K562 (cell line): ENCODE measurements around the gene MLST8.

ENCODE experiments used
- BDP1 ChIP-seq: IDR thresholded peaks from 3 replicates; pipeline ENCODE4 v1.6.1; 2011; ENCODE audit not compliant: insufficient read length, insufficient read depth
- EZH2 ChIP-seq: IDR thresholded peaks from 2 replicates; pipeline ENCODE4 v1.6.1; 2012; ENCODE audit warnings: low read depth, mild to moderate bottlenecking, inconsistent platforms, low read length, borderline replicate concordance
- FOXJ3 ChIP-seq: sonication (generic); formaldehyde crosslinking; IDR thresholded peaks from 2 replicates; pipeline ENCODE4 v1.4.0; 2020; ENCODE audit warnings: mild to moderate bottlenecking, missing genetic modification reagents
- GABPB2 ChIP-seq: fragments of 250-450 bp; sonication (Bioruptor Pico); conservative IDR thresholded peaks from 2 replicates; pipeline ENCODE4 v1.5.1; 2021; ENCODE audit warnings: mild to moderate bottlenecking
- JUN ChIP-seq, 2 experiments: sonication (generic) in 1 of 2; formaldehyde crosslinking in 1 of 2; IDR thresholded peaks; 2 replicates each; pipeline versions ENCODE4 v1.6.1 to v1.8.0; 2012 to 2022; ENCODE audit warnings: borderline replicate concordance in 2 of 2, mild to moderate bottlenecking in 2 of 2, improper control_type of control experiment in 1 of 2, low read depth in 1 of 2, low read length in 1 of 2, missing genetic modification reagents in 1 of 2
- MAFK ChIP-seq: IDR thresholded peaks from 2 replicates; pipeline ENCODE4 v1.6.1; 2011; ENCODE audit warnings: low read length, improper control_type of control experiment
- MAX ChIP-seq: sonication (generic); formaldehyde crosslinking; IDR thresholded peaks from 2 replicates; pipeline ENCODE4 v1.9.0; 2022; ENCODE audit warnings: mild to moderate bottlenecking, missing genetic modification reagents
- POLR2AphosphoS5 ChIP-seq: IDR thresholded peaks from 2 replicates; pipeline ENCODE4 v1.6.1; 2011; ENCODE audit warnings: mild to moderate bottlenecking, low read depth, low read length, moderate library complexity; ENCODE audit not compliant: control insufficient read depth, insufficient read depth
- RFX5 ChIP-seq: IDR thresholded peaks from 2 replicates; pipeline ENCODE4 v1.6.1; 2011; ENCODE audit warnings: low read depth, mild to moderate bottlenecking, improper control_type of control experiment, low read length
- SMAD4 ChIP-seq: fragments of 250-450 bp; sonication (Bioruptor Pico); conservative IDR thresholded peaks from 2 replicates; pipeline ENCODE4 v1.8.0; 2021; ENCODE audit warnings: inconsistent platforms, mild to moderate bottlenecking, moderate library complexity
- ZEB2 ChIP-seq: fragments of 450-650 bp; IDR thresholded peaks from 2 replicates; pipeline ENCODE4 v1.6.1; 2016

GRCh38 chr16:2183671-2184070 lies 21.6 kb upstream of the MLST8 start:
- no peak for TF ChIP-seq RFX5
- no peak for TF ChIP-seq SMAD4 (CRISPR knock-in tag)
- no peak for TF ChIP-seq BDP1
- no peak for TF ChIP-seq MAX (CRISPR knock-in tag)
- TF ChIP-seq MAFK: no peak
- TF ChIP-seq ZEB2: no peak
- TF ChIP-seq FOXJ3 (CRISPR knock-in tag): no peak
- no peak for TF ChIP-seq POLR2AphosphoS5
- TF ChIP-seq EZH2: no peak
- TF ChIP-seq GABPB2 (CRISPR knock-in tag): no peak
- TF ChIP-seq JUN (IDR thresholded peaks at IDR 0.05; ENCODE audit: borderline replicate concordance, low read depth, low read length): no peak
- TF ChIP-seq JUN (CRISPR knock-in tag; IDR thresholded peaks at IDR 0.05; ENCODE audit: borderline replicate concordance): no peak
